NCI-H2029 (cell line): ENCODE data around the gene EDN3.

Experiments used
- DNase-seq: peaks from one replicate; lab custom pipeline; 2025; lab: John Stamatoyannopoulos, UW

Gene EDN3

DNA sequence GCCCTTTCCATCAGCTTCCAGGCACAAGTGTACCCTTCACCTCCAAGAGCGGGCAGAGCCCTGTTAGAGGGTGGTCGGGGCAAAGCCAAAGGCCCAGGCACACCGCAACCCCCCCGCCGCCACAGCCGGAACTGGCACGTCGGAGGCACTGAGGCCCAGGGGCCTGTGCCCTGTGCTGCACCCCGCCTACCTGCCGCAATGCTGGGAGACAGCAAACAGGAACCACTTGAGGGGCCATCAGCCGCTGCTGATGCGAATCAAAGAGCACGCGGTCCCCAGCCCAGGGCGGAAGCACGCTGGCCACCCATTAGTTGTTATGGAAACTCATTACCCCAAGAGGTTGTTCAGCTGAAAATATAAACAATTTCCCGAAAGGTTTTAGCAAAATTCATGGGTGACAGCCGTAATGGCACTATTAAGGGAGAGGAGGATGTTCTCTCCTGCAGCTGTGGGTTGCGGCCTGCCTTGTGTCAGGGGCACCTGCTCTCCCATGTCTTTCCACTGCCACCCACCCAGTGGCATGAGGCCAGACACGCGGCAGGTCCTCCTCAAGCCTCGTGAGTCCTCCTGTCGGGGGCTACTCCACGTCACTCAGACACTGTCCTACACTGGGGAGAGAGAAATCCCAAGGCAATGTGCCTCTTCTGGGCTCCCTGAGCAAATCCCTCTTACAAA lies 65.3 kb downstream of the EDN3 start:
- DNase-seq: no peak

DNA sequence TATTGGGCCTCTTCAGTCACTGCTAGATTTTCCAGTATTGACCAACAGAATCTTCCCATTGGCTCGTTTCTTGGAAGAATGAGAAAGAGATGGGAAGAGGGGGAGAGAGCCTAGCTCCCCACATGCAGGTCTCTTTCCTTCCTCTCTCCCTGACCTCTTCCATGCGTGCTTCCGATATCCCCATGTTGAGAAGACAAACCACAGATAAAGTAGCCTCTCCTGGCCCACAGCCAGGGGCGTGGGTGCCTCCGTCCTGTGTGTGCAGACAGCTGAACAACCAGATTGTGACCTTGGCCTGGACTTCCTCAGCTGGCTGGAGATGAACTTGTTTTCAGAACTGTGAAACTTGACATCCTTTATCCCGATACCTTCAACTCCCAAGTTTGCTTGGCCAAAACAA lies 71.0 kb downstream of the EDN3 start:
- DNase-seq: no peak

DNA sequence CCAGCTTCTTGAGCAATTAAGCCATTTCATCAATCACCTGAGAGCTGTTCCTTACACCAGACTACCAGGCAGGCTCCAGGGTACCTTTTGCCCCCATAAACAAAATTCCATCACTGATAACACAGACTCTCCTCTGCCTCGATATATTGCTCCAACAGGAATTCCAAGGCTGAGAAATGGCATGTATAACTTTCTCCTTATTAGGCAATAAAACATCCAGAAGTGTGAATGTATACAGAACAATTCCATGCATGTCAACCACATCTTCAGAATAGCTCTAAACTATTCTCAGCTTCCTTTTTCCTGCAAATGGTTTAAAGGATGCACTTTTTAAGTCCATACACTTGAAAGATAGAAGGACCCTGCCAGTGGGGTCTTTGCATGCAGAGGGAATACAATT lies 73.8 kb downstream of the EDN3 start:
- DNase-seq: no peak

DNA sequence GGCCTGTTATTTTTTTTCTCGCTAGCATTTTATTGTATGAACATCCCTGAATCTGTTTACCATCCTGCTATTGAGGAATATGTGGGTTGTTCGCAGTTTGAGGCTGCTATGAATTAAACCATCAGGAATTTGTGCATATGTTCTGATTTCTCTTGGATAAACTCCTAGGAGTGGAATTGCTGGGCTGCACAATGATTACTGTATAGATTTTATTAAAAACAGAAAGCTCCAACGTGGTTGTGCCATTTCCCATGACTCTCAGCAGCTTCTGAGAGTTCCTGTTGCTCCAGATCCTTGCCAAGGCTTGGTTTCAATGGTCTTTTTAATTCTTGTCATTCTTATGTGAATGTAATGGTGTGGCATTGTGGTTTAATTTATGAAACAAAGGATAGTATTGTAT lies 75.1 kb downstream of the EDN3 start:
- DNase-seq: no peak
